Stimulated activated CD4-positive, alpha-beta T cell treated with anti-CD3 and anti-CD28 coated beads, Interleukin-2, amount 100 ng/mL, for 4 hours (primary cell): ENCODE data around the gene GUCA1A.
A peak's percentile ranks its signal among the peaks of the same experiment; 100 is the strongest.
"Not testable (repeated sequence)": the region's sequence is repeated elsewhere in the genome, so short reads cannot be mapped to it uniquely, and the experiment has no call there.

Experiments used
- DNase-seq: peaks from one replicate; pipeline ENCODE4 v3.0.0-alpha.2; 2020; ENCODE audit warnings: low read depth

The GUCA1A gene

DNA sequence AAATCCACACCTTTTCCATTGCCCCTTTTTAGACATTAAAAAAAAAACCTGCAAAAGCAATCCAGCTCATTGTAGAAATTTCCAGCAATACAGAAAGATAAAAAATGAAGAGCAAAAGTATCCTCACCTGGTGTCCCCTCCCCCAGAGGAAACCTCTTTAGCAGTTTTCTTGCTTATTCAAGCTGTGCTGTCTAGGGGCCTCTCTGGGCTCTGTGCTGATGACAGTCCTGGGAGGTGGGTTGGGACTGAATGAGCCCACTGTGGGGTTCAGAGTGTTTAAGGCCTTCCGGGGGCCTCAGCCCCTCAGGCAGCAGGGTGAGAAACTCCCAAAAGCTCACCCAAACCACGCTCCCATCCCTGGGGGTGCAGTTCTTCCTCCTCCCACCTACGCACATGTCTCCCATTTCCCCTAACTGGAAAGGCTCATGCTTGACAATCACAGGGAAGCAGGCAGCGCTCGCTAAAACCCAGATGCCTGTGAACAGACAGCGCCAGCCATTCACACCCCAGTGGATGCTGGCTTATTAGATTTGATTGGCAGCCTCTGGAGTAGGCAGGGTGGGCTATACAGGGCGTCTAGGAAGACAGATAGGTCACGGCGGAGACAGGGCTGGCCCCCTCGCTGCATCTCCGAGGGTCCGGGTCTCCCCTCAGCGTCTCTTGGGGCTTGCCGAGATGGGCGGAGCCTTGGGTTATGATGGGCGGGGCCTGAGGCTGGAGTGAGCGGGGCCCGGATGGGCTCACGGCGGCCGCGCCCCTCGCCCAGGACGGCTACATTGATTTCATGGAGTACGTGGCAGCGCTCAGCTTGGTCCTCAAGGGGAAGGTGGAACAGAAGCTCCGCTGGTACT is 4.6 kb downstream of the GUCA1A start:
- no peak for DNase-seq

DNA sequence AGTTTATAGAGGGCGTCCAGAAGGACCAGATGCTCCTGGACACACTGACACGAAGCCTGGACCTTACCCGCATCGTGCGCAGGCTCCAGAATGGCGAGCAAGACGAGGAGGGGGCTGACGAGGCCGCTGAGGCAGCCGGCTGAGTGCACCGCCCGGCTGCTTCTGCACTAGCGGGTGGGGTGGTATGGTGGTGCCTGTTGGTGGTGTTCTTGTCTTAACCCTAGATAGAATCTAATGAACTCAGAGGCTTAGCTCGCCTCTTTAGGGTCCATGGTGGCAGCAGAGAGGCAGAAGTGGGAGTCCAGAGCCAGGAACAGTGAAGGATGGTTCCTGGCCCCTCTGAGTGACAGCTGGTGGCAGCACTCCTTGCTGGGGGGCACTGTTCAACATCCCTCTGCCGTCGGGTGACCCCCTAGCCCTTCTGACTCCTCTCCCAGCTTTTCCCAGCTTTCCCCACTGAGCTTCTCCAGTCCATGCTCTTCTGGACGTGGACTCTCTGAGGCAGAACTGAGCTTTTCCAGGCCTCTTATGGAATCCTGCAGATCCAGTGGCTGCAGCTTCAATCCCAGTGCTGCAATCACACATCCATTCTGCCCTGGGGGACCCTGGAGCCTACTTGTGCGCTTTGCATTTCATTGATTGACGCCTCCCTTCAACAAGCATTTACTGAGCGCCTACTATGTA is 6.2 kb downstream of the GUCA1A start:
- DNase-seq, result no peak

DNA sequence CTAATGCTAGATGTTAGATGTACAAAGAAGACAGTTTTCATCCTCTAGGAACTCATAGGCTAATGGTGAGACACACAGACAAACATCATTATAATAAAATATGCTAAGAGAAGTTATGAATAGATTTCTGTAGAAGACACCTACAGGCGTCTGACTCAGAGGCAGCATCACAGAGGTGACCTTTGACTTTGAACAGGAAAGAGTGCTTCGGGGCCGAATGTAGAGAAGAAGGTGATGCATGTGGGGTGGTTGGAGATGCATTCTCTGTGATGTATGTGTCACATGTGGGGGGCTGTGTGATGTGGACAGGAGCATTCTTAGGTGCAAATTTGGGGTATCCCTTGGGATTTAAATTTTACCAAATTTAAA is 6.8 kb downstream of the GUCA1A start:
- no peak for DNase-seq

DNA sequence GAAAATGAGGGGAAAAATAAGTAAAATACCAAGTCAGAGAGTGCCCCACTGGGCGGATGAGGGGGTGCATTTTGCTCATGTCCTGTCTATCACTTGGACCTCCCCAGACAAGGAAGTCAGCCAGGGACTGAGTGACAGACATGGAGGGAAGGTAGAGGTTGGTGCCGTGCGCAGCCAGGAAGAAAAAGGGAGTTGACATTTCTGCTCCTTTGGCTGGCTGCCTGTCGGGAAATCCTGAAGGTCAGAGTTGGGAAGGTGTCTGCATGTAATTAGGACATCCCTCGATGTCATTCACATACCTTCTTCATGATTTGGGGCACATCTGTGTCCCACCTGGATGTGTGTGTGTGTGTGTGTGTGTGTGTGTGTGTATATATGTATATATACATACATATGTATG is 8.9 kb downstream of the GUCA1A start:
- no peak for DNase-seq

DNA sequence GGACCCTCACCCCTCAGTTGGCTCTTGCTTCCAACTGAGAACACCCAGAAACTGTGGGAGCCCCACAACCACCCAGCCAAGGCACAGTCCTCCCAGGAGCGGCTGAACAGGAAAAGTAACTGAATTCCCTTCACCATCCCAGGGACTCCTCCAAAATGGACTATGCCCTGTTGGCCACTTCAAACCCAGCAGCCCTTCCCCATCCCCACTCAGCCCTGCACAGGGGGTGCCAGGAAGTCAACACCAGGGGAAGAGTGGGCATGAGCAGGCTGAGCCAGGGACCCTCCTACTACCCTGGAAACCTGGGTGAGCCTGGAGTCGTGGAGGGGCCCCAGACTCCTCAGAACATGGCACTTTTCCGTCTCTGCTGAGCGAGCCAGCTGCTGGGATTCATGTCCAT is 11.3 kb downstream of the GUCA1A start:
- no peak for DNase-seq

DNA sequence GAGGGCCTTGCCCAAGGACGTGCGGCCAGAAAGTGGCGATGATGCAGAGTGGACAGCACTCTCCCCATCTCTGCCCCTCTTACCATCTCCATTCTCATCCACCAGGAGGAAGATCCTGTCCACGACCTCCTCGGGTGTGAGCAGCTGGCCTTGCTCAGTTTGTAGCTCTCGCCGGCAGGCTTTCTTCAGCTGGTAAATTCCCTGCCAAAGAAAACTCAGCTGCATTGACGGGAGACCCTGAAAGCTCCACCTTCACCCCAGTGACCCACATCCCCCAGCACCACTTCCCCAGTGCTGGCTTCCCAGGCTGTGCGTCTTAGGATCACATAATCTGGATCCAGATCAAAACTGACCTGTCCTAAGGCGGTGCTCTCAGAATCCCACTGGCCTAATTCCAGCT is 12.4 kb downstream of the GUCA1A start:
- no peak for DNase-seq

DNA sequence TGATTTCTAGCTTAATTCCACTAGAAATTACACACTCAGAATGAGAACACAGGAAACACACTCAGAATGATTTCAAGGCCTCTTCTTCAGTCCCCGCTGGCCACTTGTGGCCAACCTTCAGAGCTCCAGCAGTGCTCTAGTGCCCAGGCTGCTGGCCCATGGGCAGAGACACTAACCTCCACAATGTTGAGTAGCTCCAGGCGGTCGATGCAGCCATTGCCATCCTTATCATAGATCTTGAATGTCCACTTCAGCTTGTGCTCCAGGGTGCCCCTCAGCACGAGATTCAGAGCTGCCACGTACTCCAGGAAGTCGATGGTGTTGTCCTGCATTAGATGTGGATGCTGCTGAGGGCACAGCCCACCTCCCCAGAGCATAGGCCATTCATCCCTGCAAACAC is 15.2 kb downstream of the GUCA1A start:
- DNase-seq, result no peak

DNA sequence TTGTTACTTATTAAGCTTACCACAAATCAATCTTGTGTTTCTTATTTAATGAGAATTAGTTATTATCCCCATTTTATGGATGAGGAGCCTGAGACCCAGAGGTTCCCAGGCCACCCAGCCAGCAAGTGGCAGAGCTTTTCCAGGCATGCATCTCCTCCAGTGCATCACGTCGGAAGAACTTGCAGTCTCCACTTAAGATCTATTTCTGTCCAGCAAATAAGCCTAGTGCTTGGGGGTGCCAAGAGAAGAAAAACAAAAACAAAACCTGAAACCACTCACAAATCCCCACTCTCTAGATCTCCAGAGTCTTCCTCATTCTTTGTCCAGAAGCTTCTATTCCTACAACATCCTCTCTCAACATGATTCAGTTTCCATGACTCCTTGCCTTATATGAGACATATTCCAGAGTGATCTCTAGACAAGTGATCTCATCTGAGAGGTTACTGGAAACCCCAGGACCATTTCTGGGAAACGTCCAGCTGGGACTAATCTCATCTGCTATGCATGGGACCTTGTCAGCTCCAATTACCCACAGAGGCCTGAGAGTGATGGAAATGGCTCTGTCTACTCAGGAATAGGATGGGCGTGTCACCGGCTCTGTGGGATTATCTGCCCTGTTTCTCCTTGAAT is 17.5 kb downstream of the GUCA1A start:
- DNase-seq, result no peak

DNA sequence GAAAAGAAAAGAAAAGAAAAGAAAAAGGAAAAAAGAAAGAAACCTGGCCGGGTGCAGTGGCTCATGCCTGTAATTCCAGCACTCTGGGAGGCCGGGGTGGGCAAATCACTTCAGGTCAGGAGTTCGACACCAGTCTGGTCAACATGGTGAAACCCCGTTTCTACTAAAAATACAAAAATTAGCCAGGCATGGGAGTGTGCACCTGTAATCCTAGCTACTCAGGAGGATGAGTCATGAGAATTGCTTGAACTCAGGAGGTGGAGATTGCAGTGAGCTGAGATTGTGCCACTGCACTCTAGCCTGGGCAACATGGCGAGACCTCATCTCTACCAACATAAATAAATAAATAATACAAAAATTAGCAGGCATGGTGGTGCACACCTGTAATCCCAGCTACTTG is 19.2 kb downstream of the GUCA1A start:
- not testable (repeated sequence) for DNase-seq

DNA sequence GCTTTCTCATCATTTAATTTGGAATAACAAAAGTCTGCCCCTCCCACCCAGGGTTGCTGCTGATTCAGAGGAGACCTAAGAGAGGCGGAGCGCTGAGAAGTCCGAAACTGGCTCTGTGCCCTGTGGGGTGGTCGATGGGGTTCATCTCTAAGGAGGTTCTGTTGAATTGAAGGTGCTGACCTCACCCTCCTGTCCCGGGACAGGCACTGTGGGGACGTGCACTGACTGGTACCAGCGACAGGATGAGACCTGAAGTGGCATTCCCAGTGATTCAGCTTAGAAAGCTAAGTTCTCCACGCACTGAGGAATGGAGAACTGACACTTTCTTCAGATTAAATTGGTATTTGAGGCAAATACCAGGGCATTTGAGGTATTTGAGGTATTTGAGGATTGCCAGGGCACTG is 20.3 kb downstream of the GUCA1A start:
- no peak for DNase-seq

DNA sequence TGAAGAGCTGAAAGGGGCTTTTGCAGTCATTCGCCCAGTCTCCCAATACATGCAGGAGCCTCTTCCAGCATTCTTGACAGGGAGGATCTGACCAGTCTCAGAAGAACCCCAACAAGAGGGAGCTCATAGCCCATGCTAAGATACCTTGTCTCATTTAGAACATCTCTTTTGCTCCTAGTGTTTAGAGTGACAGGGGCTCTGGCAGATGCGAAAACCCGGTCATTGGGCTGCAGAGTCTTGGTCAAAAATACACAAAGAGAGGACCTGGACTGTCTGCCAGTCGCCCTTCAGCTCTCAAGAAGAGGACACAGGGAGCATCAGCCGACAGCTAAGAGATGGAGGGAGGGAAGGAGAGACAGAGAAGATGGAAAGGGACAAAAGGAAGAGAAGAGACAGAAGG is 20.9 kb downstream of the GUCA1A start:
- DNase-seq, result no peak

DNA sequence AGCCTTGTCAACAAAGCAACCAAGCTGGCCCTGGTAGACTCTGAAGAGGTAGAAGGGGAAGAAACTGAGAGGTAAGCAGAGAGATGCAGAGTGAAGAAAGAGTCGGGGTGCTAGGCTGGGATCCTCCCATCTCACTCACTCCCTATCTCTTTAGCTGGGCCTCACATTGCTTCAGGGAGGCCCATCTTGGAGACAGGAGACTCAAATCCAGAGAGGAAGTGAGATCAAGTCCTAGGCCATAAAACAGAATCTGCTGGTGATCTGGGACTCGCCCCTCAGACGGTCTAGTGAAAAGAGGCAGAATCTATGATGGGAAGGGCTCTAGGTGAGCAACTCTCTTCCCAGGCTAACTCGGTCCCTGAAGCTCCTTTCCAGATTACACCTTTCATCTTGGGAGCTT is 22.3 kb downstream of the GUCA1A start:
- DNase-seq, result no peak

DNA sequence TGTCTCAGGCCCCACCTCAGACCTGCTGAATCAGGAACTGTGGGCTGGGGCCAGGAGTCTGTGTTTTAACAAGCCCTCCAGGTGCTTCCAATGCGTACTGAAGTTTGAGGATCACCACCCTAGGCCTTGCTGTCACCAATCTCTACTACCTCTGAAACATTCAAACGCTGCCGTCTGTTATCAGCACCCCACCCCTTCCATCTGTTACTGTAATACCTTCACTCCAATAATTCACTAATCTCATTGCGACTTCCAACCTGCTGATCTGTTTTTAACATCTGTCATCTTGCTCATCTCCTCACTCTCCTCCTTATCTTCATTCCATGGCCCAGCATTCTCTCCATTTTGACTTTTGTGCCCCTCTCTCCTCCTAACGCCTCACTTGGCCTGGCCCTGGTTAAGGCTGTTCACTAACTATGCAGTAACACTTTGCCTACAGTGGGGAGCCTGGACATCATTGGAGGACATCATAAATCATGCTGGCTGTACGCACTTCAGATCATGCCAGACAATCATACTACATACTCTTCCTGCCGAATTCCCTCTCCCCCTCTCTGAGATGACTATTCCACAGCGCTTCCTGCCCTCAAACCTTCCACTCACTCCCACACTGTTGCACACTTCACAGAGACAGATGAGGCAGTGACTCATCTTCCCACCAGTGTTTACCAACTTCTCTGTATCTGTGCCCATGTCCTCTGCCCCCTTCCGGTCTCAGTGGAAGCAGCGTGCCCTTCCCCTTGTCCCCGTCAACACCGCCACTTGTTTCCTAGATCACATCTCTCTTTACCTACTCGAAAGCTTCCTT is 24.6 kb downstream of the GUCA1A start:
- DNase-seq, result peak; percentile 15

DNA sequence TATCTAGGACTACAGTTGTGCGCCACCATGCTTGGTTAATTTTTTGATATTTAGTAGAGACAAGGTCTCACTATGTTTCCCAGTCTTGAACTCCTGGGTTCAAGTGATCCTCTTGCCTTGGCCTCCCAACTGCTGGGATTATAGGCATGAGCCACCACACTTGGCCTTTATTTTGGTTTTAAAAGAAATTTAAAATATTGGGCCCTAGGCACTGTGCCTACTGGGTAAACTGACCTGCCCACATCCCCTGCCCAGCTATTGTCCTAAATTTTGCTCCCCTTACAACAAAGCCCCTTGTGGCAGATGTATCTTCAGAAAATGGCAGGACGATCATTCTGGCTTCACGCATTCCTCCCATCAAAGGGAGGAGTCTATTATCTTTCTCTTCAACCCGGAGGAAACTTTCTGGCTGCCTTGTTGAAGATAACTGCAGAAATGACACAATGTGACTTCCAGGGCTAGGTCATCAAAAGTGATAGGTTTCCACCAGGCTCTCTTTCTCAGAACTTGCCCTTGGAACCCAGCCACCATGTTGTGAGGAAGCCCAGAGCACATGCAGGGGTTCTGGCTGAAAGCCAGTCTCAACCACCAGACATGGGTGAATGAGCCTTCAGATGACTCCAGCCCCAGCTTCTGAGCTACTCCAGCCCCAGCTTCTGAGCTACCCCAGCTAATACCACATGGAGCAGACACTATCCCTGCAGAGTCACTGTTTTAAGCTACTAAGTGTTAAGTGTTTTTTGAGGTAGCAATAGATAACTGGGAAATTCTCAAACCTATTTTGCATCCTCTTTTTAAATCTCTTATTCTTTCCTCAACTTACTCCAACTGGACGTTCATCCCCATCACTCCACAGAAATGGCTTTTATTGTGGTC is 26.2 kb downstream of the GUCA1A start:
- DNase-seq, result no peak

DNA sequence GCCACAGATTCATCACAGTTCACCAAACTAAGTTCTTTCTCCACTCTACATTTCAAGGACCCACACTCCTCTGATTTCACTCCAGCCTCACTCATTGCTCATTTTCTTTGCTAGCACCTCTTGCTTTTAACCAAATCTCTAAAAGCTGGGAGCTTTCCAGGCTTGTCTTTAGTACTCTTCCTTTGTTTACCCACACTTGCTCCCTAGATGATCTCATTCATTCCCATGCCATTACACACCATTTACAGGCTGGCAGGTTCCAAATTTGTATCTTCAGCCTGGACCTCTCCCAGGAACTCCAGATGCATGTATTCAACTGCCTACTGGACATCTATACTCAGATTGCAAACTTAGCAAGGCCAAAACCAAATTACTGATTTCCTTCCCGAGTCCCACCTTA is 26.9 kb downstream of the GUCA1A start:
- DNase-seq, result no peak

DNA sequence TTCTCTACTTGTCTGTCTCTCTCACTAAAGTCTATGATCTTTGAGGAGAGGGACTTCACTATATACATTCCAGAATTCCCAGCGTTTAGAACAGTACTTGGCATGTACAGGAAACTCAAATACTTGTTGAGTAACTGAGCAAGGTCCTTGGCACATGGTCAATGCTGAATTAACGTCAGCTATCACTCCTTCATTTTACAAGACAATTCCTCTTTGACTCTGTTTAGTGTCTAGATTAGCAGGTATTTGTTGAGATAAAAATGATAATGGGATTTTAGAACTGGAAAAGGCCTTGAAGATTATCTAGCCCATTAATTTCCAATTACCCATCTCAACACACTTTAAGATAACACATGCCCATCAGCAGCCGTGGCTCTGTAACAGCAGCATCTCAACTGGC is 28.2 kb downstream of the GUCA1A start:
- DNase-seq, result no peak

DNA sequence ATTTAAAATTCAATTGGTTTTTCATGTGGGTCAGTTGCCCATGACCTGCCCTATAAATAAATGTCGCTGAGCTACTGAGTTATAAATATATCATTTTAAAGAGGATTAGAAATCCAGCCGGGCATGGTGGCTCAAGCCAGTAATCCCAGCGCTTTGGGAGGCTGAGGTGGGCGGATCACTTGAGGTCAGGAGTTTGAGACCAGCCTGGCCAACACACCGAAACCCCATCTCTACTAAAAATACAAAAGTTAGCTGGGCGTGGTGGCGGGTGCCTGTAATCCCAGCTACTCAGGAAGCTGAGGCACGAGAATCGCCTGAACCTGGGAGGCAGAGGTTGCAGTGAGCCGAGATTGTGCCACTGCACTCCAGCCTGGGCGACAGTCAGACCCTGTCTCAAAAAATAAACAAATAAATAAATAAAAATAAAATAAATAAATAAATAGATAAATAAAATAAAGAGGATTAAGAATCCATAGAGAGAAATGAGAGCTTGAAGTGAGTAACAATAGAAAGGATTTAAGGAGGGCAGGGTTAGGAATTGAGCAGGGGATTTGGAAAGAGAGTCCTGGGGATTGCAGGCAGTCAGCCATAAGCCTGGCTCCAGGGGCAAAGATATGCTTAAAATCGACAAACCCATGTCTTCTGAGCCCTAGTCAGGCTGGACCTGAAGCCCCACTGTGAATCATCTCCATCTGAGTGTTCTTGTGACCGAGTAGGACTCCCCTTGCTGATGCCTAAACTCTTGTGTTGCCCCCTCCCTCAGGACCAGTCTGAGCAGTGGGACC is 29.2 kb downstream of the GUCA1A start:
- DNase-seq, result not testable (repeated sequence)

DNA sequence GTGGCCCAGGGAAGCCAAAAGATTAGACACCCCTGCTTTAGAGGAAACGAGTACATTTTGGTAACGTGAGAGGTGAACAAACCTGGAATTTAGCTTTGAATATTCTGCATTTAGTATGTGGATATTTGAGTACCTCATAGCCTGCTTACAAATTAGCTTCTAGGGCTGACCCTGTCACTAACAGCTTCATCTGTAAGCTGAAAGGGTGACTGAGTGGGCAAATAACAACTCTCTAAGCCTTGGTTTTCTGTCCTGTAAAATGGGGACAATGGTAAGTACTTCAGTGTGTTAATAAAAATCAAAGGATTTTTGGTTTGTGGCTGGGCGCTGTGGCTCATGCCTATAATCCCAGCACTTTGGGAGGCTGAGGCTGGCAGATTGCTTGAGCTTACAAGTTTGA is 30.0 kb downstream of the GUCA1A start:
- no peak for DNase-seq

DNA sequence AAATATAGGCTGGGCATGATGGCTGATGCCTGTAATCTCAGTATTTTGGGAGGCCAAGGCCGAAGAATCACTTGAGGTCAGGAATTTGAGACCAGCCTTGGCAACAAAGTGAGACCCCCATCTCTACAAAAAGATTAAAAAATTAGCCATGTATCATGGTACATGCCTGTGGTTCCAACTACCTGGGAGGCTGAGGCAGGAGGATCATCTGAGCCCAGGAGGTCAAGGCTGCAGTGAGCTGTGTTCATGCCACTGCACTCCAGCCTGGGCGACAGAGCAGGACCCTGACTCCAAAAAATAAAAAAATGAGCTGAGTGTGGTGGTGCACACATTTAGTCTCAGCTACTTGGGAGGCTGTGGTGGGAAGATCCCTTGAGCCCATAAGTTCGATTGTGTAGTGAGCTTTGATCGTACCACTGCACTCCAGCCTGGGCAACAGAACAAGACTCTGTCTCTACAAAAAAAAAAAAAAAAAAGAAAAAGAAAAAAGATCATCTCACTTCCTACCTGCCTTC is 31.7 kb downstream of the GUCA1A start:
- no peak for DNase-seq

DNA sequence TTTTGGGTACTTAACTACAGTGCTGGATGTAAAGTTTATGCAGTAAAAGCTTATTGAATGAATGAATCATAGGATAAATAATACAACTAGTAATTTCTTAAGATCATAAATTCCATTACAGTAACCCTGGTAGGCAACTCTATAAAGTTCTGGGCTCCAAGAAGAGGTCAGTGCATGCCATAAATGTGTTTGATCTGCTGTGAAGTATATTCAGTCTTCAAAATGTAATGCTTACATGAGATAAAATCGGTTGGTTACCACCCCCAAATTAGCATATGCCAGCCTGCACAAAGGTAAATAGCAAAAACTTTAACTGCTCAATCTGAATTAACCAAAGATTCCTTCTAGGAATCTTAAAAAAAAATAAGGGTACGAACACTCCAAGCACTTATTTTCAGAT is 34.4 kb downstream of the GUCA1A start:
- DNase-seq, result not testable (repeated sequence)
